ENCODE data around the gene FAM50B. TPM values are rescaled to one million over a fixed set of nuclear protein-coding genes. Genes with fewer than 3 reads are reported as not detected.

Gene FAM50B
- total RNA-seq, 4 donors from 2014 or later = 5.6 to 11.7 (median 6.7) TPM

- no peak for TF ChIP-seq CTCF (IDR thresholded peaks at IDR 0.05)
- ATAC-seq (ENCODE audit: low FRiP score) (no peak), DNase-seq (ENCODE audit: low spot score) (no peak)
Observed at GRCh38 chr6:3893487-3893886, 44.3 kb downstream of the FAM50B start.

- DNase-seq (ENCODE audit: low spot score) (no peak), ATAC-seq (ENCODE audit: low FRiP score) (no peak)
- TF ChIP-seq CTCF (IDR thresholded peaks at IDR 0.05) = no peak
Observed at GRCh38 chr6:3893917-3894316, 44.7 kb downstream of the FAM50B start.

GRCh38 chr6:3894590-3895311 is 45.6 kb downstream of the FAM50B start:
- ATAC-seq (ENCODE audit: low FRiP score) (no peak), DNase-seq (ENCODE audit: low spot score) (no peak)
- TF ChIP-seq CTCF (IDR thresholded peaks at IDR 0.05) = no peak

GRCh38 chr6:3895312-3895653 is 46.1 kb downstream of the FAM50B start:
- TF ChIP-seq CTCF (IDR thresholded peaks at IDR 0.05) = no peak
- ATAC-seq (ENCODE audit: low FRiP score) = no peak
- DNase-seq (ENCODE audit: low spot score) = no peak

- ATAC-seq (ENCODE audit: low FRiP score) (no peak), DNase-seq (ENCODE audit: low spot score) (no peak)
- no peak for TF ChIP-seq CTCF (IDR thresholded peaks at IDR 0.05)
Observed at GRCh38 chr6:3895805-3896204, 46.6 kb downstream of the FAM50B start.

- DNase-seq (ENCODE audit: low spot score) = no peak
- TF ChIP-seq CTCF (IDR thresholded peaks at IDR 0.05) = no peak
- ATAC-seq (ENCODE audit: low FRiP score) = no peak
Observed at GRCh38 chr6:3898265-3898994, 49.3 kb downstream of the FAM50B start.

- no peak for TF ChIP-seq CTCF (IDR thresholded peaks at IDR 0.05)
- DNase-seq (ENCODE audit: low spot score) (no peak), ATAC-seq (ENCODE audit: low FRiP score) (no peak)
Observed at GRCh38 chr6:3899061-3899460, 49.9 kb downstream of the FAM50B start.

Measured in omental fat pad (tissue), 4 donors.